Measurements from ENCODE around the gene RFC2.

Gene RFC2

GRCh38 chr7:74242122-74242443 lies 12.1 kb downstream of the RFC2 start:
- no peaks in the 10 kb centered on the region for H3K27me3 ChIP-seq
- no peak for TF ChIP-seq CTCF (IDR thresholded peaks at IDR 0.05; ENCODE audit: low read depth, low read length)
- no peak for DNase-seq
- peaks cover 77% of the 10 kb centered on the region for H3K36me3 ChIP-seq
- no peak overlapping the region for H3K4me3 ChIP-seq (ENCODE audit: low read depth, low read length)
- H3K9me3 ChIP-seq: no peaks in the 10 kb centered on the region
- H3K4me1 ChIP-seq: no peaks in the 10 kb centered on the region

GRCh38 chr7:74240482-74240881 lies 13.7 kb downstream of the RFC2 start:
- Histone ChIP-seq H3K4me3 (ENCODE audit: low read depth, low read length) (no peak overlapping the region), H3K4me1 (no peaks in the 10 kb centered on the region), H3K36me3 (peaks cover 80% of the 10 kb centered on the region), H3K9me3 (no peaks in the 10 kb centered on the region), H3K27me3 (no peaks in the 10 kb centered on the region)
- DNase-seq: no peak
- no peak for TF ChIP-seq CTCF (IDR thresholded peaks at IDR 0.05; ENCODE audit: low read depth, low read length)

GRCh38 chr7:74236284-74236683 lies 17.9 kb downstream of the RFC2 start:
- no peaks in the 10 kb centered on the region for H3K27me3 ChIP-seq
- DNase-seq: no peak
- H3K4me1 ChIP-seq: no peaks in the 10 kb centered on the region
- no peaks in the 10 kb centered on the region for H3K9me3 ChIP-seq
- TF ChIP-seq CTCF (IDR thresholded peaks at IDR 0.05; ENCODE audit: low read depth, low read length): no peak
- no peak overlapping the region for H3K4me3 ChIP-seq (ENCODE audit: low read depth, low read length)
- peaks cover 74% of the 10 kb centered on the region for H3K36me3 ChIP-seq

GRCh38 chr7:74235518-74236268 lies 18.5 kb downstream of the RFC2 start:
- TF ChIP-seq CTCF (IDR thresholded peaks at IDR 0.05; ENCODE audit: low read depth, low read length): no peak
- DNase-seq: no peak
- Histone ChIP-seq H3K27me3 (no peaks in the 10 kb centered on the region), H3K4me3 (ENCODE audit: low read depth, low read length) (no peak overlapping the region), H3K9me3 (no peaks in the 10 kb centered on the region), H3K4me1 (no peaks in the 10 kb centered on the region), H3K36me3 (peaks cover 73% of the 10 kb centered on the region)

- H3K36me3 ChIP-seq: peaks cover 70% of the 10 kb centered on the region
- H3K27me3 ChIP-seq: no peaks in the 10 kb centered on the region
- H3K4me1 ChIP-seq: no peaks in the 10 kb centered on the region
- H3K4me3 ChIP-seq (ENCODE audit: low read depth, low read length): no peak overlapping the region
- DNase-seq: no peak
- TF ChIP-seq CTCF (IDR thresholded peaks at IDR 0.05; ENCODE audit: low read depth, low read length): no peak
- no peaks in the 10 kb centered on the region for H3K9me3 ChIP-seq
Measured at GRCh38 chr7:74233655-74234285, 20.4 kb downstream of the RFC2 start.

- no peak for DNase-seq
- Histone ChIP-seq H3K4me3 (ENCODE audit: low read depth, low read length) (no peak overlapping the region), H3K9me3 (no peaks in the 10 kb centered on the region), H3K4me1 (no peaks in the 10 kb centered on the region), H3K27me3 (no peaks in the 10 kb centered on the region), H3K36me3 (peaks cover 48% of the 10 kb centered on the region)
- no peak for TF ChIP-seq CTCF (IDR thresholded peaks at IDR 0.05; ENCODE audit: low read depth, low read length)
Measured at GRCh38 chr7:74231232-74231590, 23.0 kb downstream of the RFC2 start.
